Activated CD8-positive, alpha-beta T cell treated with anti-CD3 and anti-CD28 coated beads, Interleukin-2, amount 10 ng/mL, durations not matched to agents 7 days and 5 days (primary cell): ENCODE data around the gene PRICKLE2. TPM values are rescaled to one million over a fixed set of nuclear protein-coding genes. Genes with fewer than 3 reads are reported as not detected.

Experiments used
- ATAC-seq: fragments of 150-1000 bp; cut with Tn5 transposase; one replicate; pipeline ENCODE4 v1.10.0; 2021; ENCODE audit warnings: moderate library complexity
- CTCF ChIA-PET: fragments of 350-600 bp; sonication (Branson Sonifier 250); formaldehyde crosslinking; loops from one replicate; lab custom pipeline; 2021; ENCODE audit warnings: antibody characterized with exemption; lab: Charles Lee
- POLR2A ChIA-PET: fragments of 350-600 bp; sonication (Branson Sonifier 250); formaldehyde crosslinking; loops from one replicate; lab custom pipeline; 2021; ENCODE audit warnings: antibody characterized with exemption; lab: Charles Lee
- DNase-seq: peaks from one replicate; pipeline ENCODE4 v3.0.0-alpha.2; 2020
- H3K27ac Mint-ChIP-seq: one replicate; pipeline ENCODE4 v1.8.0; 2021; ENCODE audit warnings: mild to moderate bottlenecking, mixed read lengths
- H3K27me3 Mint-ChIP-seq: one replicate; pipeline ENCODE4 v1.8.0; 2021; ENCODE audit warnings: low read depth, mixed read lengths
- H3K36me3 Mint-ChIP-seq: one replicate; pipeline ENCODE4 v1.8.0; 2021; ENCODE audit warnings: low read depth, mixed read lengths
- H3K4me1 Mint-ChIP-seq: one replicate; pipeline ENCODE4 v1.8.0; 2021; ENCODE audit warnings: low read depth, mixed read lengths
- H3K4me3 Mint-ChIP-seq: one replicate; pipeline ENCODE4 v1.8.0; 2021; ENCODE audit warnings: mild to moderate bottlenecking, mixed read lengths
- H3K9me3 Mint-ChIP-seq: one replicate; pipeline ENCODE4 v1.8.0; 2022; ENCODE audit warnings: mixed read lengths; ENCODE audit not compliant: insufficient read depth
- total RNA-seq, 2 experiments: library from RNA; stranded (reverse); gene quantifications; one replicate each; pipeline ENCODE4 v1.2.3, GENCODE V29; 2021

Gene PRICKLE2, protein sequence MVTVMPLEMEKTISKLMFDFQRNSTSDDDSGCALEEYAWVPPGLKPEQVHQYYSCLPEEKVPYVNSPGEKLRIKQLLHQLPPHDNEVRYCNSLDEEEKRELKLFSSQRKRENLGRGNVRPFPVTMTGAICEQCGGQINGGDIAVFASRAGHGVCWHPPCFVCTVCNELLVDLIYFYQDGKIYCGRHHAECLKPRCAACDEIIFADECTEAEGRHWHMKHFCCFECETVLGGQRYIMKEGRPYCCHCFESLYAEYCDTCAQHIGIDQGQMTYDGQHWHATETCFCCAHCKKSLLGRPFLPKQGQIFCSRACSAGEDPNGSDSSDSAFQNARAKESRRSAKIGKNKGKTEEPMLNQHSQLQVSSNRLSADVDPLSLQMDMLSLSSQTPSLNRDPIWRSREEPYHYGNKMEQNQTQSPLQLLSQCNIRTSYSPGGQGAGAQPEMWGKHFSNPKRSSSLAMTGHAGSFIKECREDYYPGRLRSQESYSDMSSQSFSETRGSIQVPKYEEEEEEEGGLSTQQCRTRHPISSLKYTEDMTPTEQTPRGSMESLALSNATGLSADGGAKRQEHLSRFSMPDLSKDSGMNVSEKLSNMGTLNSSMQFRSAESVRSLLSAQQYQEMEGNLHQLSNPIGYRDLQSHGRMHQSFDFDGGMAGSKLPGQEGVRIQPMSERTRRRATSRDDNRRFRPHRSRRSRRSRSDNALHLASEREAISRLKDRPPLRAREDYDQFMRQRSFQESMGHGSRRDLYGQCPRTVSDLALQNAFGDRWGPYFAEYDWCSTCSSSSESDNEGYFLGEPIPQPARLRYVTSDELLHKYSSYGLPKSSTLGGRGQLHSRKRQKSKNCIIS
- not detected for total RNA-seq

DNA sequence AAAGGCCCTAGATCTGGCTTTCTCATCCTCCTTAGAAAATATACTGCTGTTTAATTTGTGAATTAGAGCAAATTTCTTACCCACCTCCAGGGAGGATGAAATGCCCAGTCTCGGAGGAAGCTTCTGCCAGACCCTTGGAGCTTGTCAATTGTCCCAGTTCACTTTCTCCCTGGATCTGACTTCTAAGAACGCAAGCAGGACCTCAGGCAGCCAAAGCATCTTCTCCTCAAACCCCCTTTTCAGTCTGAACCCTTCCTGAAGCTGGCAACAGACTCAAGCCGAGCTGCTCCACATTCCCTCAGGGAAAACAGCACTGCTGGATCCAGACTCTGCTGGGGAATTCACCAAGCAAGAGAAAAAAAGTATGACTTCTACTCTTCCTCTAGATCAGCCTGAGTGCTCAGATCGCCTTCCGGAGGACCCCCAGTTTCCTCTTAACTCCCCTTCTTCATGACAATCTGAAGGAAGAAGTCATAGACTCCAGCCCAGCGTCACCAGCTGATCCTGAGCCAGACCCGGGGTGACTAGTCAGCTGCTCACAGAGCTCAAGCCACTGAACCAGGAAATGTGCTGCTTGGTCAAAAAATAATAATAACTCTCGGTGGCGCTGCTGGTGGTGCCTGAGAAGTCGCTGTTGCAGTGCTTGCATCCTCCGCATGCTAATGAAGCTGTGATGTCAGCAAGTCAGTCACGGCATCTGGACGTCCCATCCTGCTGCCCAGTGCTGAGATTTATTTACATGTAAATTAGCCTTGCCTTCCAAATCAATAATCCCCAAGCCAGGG lies at the start of gene PRICKLE2:
Gene PRICKLE2 (minus strand): TSS at position 641 of the 785 bp plus-strand sequence. CDS start 26,539 bp downstream, outside the sequence.
- no peak for ATAC-seq
- H3K4me3 Mint-ChIP-seq: no peak within 1 kb of the TSS

DNA sequence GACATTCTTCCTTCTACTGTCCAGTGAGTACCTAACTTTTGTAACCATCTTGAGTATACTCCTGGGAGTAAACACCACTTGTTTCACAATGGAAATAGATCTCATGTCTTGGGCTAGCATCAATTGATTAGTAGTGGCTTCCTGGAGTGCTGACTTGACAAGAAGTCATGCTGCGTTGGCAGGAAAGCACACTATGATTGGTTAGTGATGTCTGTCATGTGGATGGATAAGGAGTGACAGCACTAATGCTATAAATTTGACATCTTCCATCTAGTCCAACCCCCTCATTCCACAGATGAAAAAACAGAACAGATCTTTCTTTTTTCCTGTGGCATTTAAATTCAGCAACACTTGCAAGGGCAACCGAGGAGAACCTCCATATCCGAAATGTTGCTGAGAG lies 47.6 kb upstream of the PRICKLE2 start:
- H3K9me3 Mint-ChIP-seq: no peaks in the 10 kb centered on the region
- ATAC-seq (no peak), DNase-seq (no peak)
- H3K27me3 Mint-ChIP-seq: peaks cover 8% of the 10 kb centered on the region
- ChIA-PET CTCF (no interaction called here), POLR2A (no interaction called here)
- H3K36me3 Mint-ChIP-seq: no peaks in the 10 kb centered on the region
- no peaks in the 10 kb centered on the region for H3K4me1 Mint-ChIP-seq
- no peak overlapping the region for H3K27ac Mint-ChIP-seq
- no peak overlapping the region for H3K4me3 Mint-ChIP-seq

More for the DNA sequence above, at the start of gene PRICKLE2:
- no peaks in the 10 kb centered on the region for H3K4me1 Mint-ChIP-seq
- H3K27me3 Mint-ChIP-seq: peaks cover 3% of the 10 kb centered on the region
- no peak for DNase-seq
- ChIA-PET CTCF (no interaction called here), POLR2A (no interaction called here)
- no peak within 1 kb of the TSS for H3K27ac Mint-ChIP-seq
- no peaks in the 10 kb centered on the region for H3K36me3 Mint-ChIP-seq
- no peaks in the 10 kb centered on the region for H3K9me3 Mint-ChIP-seq

DNA sequence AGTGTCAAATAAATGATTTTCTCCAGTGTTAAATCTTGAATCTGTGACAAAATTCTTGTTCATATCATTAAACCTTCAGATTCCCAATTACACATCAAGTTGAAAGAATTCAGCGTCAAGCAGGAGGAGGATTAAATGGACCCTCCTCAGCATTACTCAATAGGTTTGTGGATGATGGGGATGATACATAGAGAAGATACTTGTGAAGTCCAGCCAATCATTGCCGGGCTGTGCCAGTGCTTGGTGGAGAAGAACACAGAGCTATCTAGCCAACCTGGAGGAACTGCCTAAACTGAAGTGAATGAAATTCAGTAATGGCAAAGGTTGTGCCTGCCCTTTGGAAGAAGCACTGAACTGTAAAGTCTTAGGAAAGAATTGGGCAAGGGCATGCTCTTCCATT lies 47.0 kb upstream of the PRICKLE2 start:
- POLR2A ChIA-PET: no interaction called here
- Mint-ChIP-seq H3K9me3 (no peaks in the 10 kb centered on the region), H3K4me3 (no peak overlapping the region), H3K27me3 (peaks cover 8% of the 10 kb centered on the region), H3K36me3 (no peaks in the 10 kb centered on the region), H3K4me1 (no peaks in the 10 kb centered on the region), H3K27ac (no peak overlapping the region)
- no peak for ATAC-seq
- DNase-seq: no peak
- CTCF ChIA-PET: no interaction called here

DNA sequence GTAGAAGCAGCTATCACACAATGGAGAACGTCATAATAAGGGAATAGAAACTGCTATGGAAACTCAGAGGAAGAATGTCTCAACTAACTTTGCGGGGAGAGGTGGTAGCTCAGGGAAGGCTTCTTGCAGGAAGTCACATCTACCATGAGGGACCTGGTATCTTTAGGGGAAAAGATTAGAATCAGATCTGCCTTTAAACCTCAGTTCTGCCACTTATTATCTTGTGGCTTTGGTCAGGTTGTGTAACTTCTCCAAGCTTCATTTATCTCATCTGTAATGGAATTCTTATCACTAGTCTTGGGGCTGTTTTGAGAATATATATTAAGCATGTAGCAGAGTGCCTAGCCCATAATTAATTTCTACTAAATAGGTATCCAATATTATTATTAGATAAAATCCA lies 46.4 kb upstream of the PRICKLE2 start:
- Mint-ChIP-seq H3K9me3 (no peaks in the 10 kb centered on the region), H3K4me1 (no peaks in the 10 kb centered on the region), H3K36me3 (no peaks in the 10 kb centered on the region), H3K27me3 (peaks cover 12% of the 10 kb centered on the region), H3K27ac (no peak overlapping the region), H3K4me3 (no peak overlapping the region)
- no peak for DNase-seq
- CTCF ChIA-PET: no interaction called here
- ATAC-seq: no peak
- POLR2A ChIA-PET: no interaction called here

DNA sequence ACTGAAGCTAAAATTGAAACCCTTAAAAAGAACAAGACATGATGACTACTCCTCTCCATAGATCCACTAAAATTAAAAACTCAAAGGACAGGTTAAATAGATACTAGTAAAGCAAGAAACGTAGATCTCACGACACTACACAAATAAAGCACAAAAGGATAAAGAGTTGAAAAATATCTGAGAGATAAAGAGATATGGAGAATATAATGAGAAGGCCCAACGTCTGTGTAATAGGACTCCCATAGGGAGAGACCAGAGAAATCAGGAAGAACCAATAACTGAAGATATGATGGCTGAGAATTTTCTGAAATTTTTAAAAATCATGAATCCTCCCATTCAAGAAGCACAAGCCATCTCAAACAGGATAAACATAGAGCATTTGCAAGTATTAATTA lies 45.6 kb upstream of the PRICKLE2 start:
- Mint-ChIP-seq H3K27ac (no peak overlapping the region), H3K4me3 (no peak overlapping the region), H3K27me3 (peaks cover 12% of the 10 kb centered on the region), H3K4me1 (no peaks in the 10 kb centered on the region), H3K9me3 (no peaks in the 10 kb centered on the region), H3K36me3 (no peaks in the 10 kb centered on the region)
- ATAC-seq (no peak), DNase-seq (no peak)
- POLR2A ChIA-PET: no interaction called here
- CTCF ChIA-PET: no interaction called here

DNA sequence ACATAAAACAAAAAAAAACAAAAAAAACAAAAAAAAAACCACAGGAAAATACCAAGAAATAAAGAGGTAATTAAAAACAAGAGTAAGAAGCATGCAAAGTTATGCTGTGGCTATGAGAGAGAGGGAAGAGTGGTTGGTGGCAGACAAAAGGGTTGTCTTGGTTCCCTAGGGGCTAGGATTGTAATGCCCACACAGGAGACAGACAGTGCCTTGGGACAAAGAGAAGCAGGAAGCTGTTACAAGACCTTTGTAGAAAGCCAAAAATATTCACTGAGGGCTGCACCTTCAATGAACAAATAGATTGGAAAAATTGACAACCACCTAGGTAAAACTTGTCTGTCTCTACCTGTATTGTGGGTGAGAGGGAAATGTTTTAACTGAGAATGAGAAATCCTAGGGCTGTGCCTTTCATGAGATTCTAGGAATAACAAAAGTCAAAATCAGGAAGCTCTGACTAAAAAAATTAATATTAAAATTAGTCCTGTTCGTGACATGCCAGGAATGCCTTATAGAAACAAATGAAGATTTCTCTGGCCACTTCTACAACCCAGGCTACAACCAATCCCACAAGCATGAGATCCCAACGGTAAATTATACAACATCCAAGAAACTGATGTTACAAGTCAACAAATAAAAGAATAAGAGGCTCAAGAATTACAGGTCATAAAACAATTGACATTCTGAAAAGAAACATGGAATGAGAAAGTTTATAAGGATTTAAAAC lies 45.0 kb upstream of the PRICKLE2 start:
- H3K4me1 Mint-ChIP-seq: no peaks in the 10 kb centered on the region
- H3K9me3 Mint-ChIP-seq: no peaks in the 10 kb centered on the region
- H3K4me3 Mint-ChIP-seq: no peak overlapping the region
- H3K27ac Mint-ChIP-seq: no peak overlapping the region
- POLR2A ChIA-PET: no interaction called here
- no peaks in the 10 kb centered on the region for H3K36me3 Mint-ChIP-seq
- CTCF ChIA-PET: no interaction called here
- H3K27me3 Mint-ChIP-seq: peaks cover 15% of the 10 kb centered on the region
- no peak for ATAC-seq
- no peak for DNase-seq

DNA sequence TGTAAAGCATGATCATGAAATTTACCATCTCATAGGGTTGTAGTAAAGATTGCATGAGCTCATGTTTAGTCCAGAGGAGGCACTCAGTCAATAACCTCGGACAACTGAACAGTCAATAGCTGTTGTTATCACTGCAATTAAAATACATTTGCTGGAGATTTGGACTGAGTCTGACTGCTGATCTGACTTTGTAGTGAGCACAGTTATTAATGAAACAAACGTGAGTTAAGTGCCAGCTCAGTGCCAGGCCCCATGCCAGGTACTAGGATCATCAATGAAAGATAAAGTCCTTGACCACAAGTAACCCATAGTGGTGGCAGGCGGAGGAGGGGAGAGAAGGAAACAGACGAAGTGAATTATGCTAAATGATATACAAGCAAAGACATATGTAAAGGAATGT lies 43.7 kb upstream of the PRICKLE2 start:
- H3K27me3 Mint-ChIP-seq: peaks cover 19% of the 10 kb centered on the region

DNA sequence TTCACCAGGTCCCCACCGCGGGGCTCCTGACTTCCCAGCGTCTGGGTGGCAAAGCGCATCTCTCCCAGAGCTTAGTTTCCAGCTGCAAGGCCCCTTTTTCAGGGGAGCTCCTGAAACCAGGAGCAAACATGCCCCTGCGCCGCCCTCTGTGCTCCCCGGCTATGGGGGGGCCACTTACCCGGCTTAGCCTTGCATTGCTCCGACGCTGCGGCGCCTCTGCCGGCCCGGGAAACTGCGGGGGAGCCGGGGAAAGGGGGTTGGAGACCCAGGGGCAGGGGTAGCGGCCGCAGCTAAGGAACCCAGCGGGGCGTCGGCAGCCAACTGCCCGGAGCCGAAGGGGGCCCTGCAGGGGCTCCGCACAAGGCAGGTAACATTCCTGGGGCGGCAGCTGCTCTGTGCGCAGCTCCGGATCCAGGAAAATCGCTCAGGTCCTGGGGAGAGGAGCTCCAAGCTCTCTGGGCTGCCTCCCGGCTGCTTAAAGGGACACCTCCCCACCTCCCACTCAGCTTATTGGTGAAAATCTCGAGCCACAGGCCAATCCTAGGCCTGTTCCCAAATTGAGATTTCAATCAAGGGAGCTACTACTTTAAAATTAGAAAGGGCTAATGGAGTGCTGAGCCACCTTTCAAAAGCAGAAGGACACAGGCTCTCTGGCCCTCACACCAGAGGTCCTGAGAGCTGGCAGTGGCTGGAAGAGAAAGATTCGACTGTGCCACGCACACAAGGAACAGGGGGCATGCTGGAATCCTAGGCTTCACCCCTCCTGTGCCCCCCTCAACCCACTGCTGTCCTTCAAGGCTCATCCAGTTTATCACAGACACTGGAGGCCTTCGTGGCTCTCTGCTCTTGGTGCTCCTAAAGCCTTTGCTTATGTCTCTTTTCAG lies 42.7 kb upstream of the PRICKLE2 start:
- CTCF ChIA-PET: no interaction called here
- Mint-ChIP-seq H3K27ac (no peak overlapping the region), H3K4me3 (no peak overlapping the region), H3K36me3 (no peaks in the 10 kb centered on the region), H3K27me3 (peaks cover 19% of the 10 kb centered on the region), H3K4me1 (no peaks in the 10 kb centered on the region), H3K9me3 (no peaks in the 10 kb centered on the region)
- no peak for ATAC-seq
- DNase-seq: no peak
- POLR2A ChIA-PET: no interaction called here

More for the DNA sequence above, 43.7 kb upstream of the PRICKLE2 start:
- ChIA-PET POLR2A (no interaction called here), CTCF (interaction anchor here (0.7 kb wide), 1 partner anchor 1867 kb away, joined by 3 read pairs; no protein-coding TSS in a partner anchor)
- no peak overlapping the region for H3K27ac Mint-ChIP-seq
- no peaks in the 10 kb centered on the region for H3K36me3 Mint-ChIP-seq
- ATAC-seq (no peak), DNase-seq (no peak)
- no peaks in the 10 kb centered on the region for H3K4me1 Mint-ChIP-seq
- no peak overlapping the region for H3K4me3 Mint-ChIP-seq
- H3K9me3 Mint-ChIP-seq: no peaks in the 10 kb centered on the region

DNA sequence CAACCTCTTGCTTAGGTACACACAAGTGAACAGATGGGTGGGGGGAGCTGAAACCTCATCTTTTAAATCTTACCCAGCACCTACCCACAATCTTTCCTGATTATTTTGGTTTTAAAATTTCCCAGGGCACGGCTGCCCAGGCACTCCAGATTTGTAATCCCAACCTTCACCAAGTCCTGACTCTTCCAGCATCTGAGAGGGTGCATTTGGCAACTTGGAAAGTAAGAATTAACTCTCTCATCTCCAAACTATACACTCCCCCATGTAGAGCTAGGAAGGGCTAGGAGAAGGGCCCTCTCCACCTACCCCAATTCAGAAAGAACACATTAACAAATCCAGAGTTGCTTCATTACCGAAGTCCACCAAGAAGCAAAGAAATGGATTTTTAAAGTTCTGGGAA lies 41.7 kb upstream of the PRICKLE2 start:
- H3K36me3 Mint-ChIP-seq: no peaks in the 10 kb centered on the region
- no peaks in the 10 kb centered on the region for H3K9me3 Mint-ChIP-seq
- no peak for ATAC-seq
- DNase-seq: no peak
- no peaks in the 10 kb centered on the region for H3K4me1 Mint-ChIP-seq
- no peak overlapping the region for H3K4me3 Mint-ChIP-seq
- POLR2A ChIA-PET: no interaction called here
- CTCF ChIA-PET: no interaction called here
- H3K27me3 Mint-ChIP-seq: peaks cover 19% of the 10 kb centered on the region
- no peak overlapping the region for H3K27ac Mint-ChIP-seq

DNA sequence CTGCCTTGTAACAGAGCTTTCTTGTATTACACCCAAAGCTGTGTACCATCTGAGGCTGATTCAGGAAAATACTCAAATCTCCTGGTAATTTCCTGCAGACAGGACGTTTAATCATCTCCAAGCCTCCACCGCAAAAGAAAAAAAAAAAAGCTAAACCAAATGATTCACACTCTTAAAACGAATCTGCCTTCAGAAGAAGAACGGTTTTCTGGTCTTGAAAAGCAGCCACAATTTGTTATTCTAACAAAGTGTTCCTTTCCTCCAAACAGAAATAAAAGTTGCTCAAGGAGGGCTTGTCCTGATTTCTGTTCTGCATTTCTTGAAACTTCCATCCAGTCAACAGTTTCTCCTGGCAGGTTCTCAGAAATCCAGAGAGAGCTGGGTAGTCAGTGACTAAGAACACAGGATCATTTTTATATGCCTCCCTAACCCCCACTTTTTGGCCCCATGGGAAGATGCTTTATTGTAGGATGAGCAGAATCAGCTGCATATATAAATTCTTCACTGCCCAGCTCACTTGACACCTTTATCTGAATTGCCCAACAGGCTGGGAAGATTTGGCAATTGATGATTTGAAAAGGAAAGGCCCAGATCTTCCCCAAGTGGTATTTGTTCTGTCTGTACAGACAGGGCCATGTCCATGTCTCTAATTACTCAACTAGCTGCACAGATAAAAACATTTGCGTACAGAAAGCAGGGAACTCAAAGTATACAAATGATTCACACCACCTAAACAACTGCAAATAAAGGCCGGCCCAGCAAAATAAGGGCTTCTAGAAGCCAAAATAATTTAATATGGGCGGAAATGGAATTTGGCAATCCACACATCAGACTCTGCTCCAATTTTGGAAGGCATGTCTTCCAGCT lies 41.0 kb upstream of the PRICKLE2 start:
- ChIA-PET CTCF (no interaction called here), POLR2A (no interaction called here)
- no peak for ATAC-seq
- Mint-ChIP-seq H3K27me3 (peaks cover 19% of the 10 kb centered on the region), H3K4me3 (no peak overlapping the region), H3K9me3 (no peaks in the 10 kb centered on the region), H3K4me1 (no peaks in the 10 kb centered on the region), H3K36me3 (no peaks in the 10 kb centered on the region), H3K27ac (no peak overlapping the region)
- no peak for DNase-seq
